Cardiac muscle cell (in vitro differentiated cells and primary cell): ENCODE data around the gene SMARCD1. TPM values are rescaled to one million over a fixed set of nuclear protein-coding genes. Genes with fewer than 3 reads are reported as not detected.
A peak's percentile ranks its signal among the peaks of the same experiment; 100 is the strongest.

ENCODE experiments used
- DNase-seq, 2 donors: peaks; one replicate each; pipeline versions ENCODE4 v3.0.0 to v3.0.0-alpha.2; 2010 to 2017; ENCODE audit warnings: low read depth in 1 of 2, low spot score in 1 of 2
- H3K27ac ChIP-seq: fragments of 200-600 bp; sonication (generic); 2 replicates; pipeline ENCODE4 v1.5.1; 2016
- H3K27me3 ChIP-seq: fragments of 200-600 bp; sonication (generic); 2 replicates; pipeline ENCODE4 v1.6.0; 2016; ENCODE audit warnings: control low read depth
- H3K36me3 ChIP-seq: fragments of 200-600 bp; sonication (generic); 2 replicates; pipeline ENCODE4 v1.5.1; 2016; ENCODE audit warnings: control low read depth
- H3K4me1 ChIP-seq: fragments of 200-600 bp; sonication (generic); 2 replicates; pipeline ENCODE4 v1.8.1; 2017; ENCODE audit warnings: low read depth, mild to moderate bottlenecking, mixed run types
- H3K4me3 ChIP-seq: fragments of 200-600 bp; sonication (generic); 2 replicates; pipeline ENCODE4 v1.5.1; 2016; ENCODE audit warnings: mild to moderate bottlenecking
- H3K9me3 ChIP-seq: fragments of 200-600 bp; sonication (generic); 2 replicates; pipeline ENCODE4 v1.5.1; 2017; ENCODE audit warnings: low read depth, mild to moderate bottlenecking, control low read depth
- polyA plus RNA-seq: library from polyadenylated mRNA; unstranded; fragments of >200 nt; fragmentation: Nextera tagmentation; extraction: Ambion mirVana; gene quantifications from 2 replicates; pipeline ENCODE4 v1.2.1, GENCODE V29; 2016
- total RNA-seq: library from RNA; depleted of rRNA; stranded (reverse); fragments of >200 nt; gene quantifications from 2 replicates; pipeline ENCODE4 v1.2.3, GENCODE V29; 2016
- TF ChIP-seq, protein P1 (sequence below): IDR thresholded peaks from 2 replicates; pipeline ENCODE4 v1.5.1; 2012; ENCODE audit warnings: low read depth, mild to moderate bottlenecking, low read length

Gene SMARCD1
- total and polyA plus RNA-seq, 2 experiments from 2014 or later, result 45.1 to 108 TPM

- Histone ChIP-seq H3K4me1 (no peaks in the 10 kb centered on the region), H3K36me3 (peaks cover 34% of the 10 kb centered on the region), H3K4me3 (no peak overlapping the region), H3K27me3 (no peaks in the 10 kb centered on the region), H3K9me3 (no peaks in the 10 kb centered on the region), H3K27ac (no peak overlapping the region)
- no peak for DNase-seq
- TF ChIP-seq, protein P1, sequence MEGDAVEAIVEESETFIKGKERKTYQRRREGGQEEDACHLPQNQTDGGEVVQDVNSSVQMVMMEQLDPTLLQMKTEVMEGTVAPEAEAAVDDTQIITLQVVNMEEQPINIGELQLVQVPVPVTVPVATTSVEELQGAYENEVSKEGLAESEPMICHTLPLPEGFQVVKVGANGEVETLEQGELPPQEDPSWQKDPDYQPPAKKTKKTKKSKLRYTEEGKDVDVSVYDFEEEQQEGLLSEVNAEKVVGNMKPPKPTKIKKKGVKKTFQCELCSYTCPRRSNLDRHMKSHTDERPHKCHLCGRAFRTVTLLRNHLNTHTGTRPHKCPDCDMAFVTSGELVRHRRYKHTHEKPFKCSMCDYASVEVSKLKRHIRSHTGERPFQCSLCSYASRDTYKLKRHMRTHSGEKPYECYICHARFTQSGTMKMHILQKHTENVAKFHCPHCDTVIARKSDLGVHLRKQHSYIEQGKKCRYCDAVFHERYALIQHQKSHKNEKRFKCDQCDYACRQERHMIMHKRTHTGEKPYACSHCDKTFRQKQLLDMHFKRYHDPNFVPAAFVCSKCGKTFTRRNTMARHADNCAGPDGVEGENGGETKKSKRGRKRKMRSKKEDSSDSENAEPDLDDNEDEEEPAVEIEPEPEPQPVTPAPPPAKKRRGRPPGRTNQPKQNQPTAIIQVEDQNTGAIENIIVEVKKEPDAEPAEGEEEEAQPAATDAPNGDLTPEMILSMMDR, result no peak
Observed at GRCh38 chr12:50087151-50087550, 2.0 kb downstream of the SMARCD1 start.

DNA sequence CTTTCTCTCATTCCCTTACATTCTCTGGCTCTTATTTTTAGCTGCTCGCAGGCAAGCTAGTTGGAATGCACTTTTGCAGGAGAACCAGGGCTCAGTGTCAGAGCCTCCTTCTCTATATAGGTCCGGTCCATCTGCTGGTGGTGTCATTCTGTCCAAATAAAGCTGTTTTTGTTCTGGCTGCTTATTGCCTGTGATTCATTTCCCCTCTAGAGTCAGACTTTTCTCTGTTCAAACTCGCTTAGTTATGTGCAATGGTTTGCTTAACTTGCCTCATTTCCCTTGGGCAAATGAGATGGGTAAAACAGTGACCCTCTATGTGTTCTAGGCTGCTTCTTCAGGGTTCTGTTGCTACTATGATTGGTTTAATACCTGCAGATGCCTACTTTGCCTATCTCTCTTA lies 2.9 kb downstream of the SMARCD1 start:
- H3K9me3 ChIP-seq, result no peaks in the 10 kb centered on the region
- H3K27ac ChIP-seq, result no peak overlapping the region
- peak in 1 of 2 donors; percentile 69 for DNase-seq
- TF ChIP-seq, protein P1, result no peak
- no peak overlapping the region for H3K4me3 ChIP-seq
- no peaks in the 10 kb centered on the region for H3K4me1 ChIP-seq
- no peaks in the 10 kb centered on the region for H3K27me3 ChIP-seq
- peaks cover 39% of the 10 kb centered on the region for H3K36me3 ChIP-seq

DNA sequence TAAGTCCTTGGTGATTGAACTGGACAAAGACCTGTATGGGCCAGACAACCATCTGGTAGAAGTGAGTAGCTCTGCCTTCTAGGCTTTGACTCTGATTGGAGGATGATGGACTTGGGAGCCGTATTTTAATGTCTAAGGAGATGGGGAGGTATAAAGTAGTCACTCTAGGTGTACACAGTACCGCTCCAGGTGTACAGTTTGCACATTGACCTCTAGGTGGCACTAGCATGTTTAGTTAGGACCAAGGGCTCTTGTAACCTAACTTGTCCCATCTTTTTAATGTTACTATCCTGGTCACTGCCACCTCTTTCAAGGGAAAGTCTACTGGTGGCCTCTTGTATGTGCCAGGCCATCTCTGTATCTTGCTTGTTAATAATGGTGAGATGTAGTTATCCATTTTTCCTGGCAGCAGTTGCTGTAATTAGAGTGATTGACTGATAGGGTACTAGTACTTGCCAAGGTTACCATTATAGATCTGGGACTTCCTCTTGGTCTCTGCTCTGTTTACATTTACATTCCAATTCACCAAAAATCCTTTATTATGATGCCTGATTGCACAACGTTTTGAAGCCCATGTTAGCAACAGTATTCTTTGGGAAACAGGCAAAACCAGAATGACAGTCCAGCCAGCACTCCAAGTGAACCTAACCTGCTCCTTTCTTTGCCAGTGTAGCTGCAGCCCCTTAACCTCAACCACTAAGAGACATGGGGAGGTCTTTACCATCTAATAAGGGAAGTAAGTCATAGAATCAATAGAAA lies 3.6 kb downstream of the SMARCD1 start:
- Histone ChIP-seq H3K4me1 (no peaks in the 10 kb centered on the region), H3K27ac (no peak overlapping the region), H3K4me3 (no peak overlapping the region), H3K36me3 (peaks cover 45% of the 10 kb centered on the region), H3K9me3 (no peaks in the 10 kb centered on the region), H3K27me3 (no peaks in the 10 kb centered on the region)
- DNase-seq, result peak; percentile 47 to 78
- TF ChIP-seq, protein P1, result peak; percentile 84

GRCh38 chr12:50089730-50090129 lies 4.6 kb downstream of the SMARCD1 start:
- H3K9me3 ChIP-seq, result no peaks in the 10 kb centered on the region
- H3K27me3 ChIP-seq, result no peaks in the 10 kb centered on the region
- no peak overlapping the region for H3K4me3 ChIP-seq
- no peak for DNase-seq
- H3K36me3 ChIP-seq, result peaks cover 55% of the 10 kb centered on the region
- H3K27ac ChIP-seq, result no peak overlapping the region
- TF ChIP-seq, protein P1, result no peak
- no peaks in the 10 kb centered on the region for H3K4me1 ChIP-seq

DNA sequence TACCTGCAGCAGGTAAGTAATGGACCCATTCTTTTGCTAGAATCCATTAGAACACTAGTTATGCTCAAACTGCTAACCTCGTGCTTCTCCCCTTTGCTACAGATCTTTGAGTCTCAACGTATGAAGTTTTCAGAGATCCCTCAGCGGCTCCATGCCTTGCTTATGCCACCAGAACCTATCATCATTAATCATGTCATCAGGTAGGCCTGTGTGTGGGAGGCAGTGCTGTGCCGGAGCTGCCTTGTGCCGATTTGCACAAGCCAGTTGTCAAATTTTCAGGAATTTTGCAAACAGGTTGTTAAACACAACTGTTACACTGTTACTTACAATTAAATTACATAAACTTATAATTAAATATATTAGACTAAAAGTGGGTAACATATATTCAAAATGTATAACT lies 5.2 kb downstream of the SMARCD1 start:
- TF ChIP-seq, protein P1, result no peak
- H3K36me3 ChIP-seq, result peaks cover 61% of the 10 kb centered on the region
- H3K4me1 ChIP-seq, result no peaks in the 10 kb centered on the region

More for the DNA sequence above, 5.2 kb downstream of the SMARCD1 start:
- Histone ChIP-seq H3K4me3 (no peak overlapping the region), H3K27ac (no peak overlapping the region), H3K9me3 (no peaks in the 10 kb centered on the region), H3K27me3 (no peaks in the 10 kb centered on the region)
- DNase-seq, result no peak
